SK-N-SH (cell line): ENCODE data around the gene DVL1. TPM values are rescaled to one million over a fixed set of nuclear protein-coding genes. Genes with fewer than 3 reads are reported as not detected.

Experiments used
- CTCF ChIA-PET: fragments of 300-600, 350-600 bp; formaldehyde crosslinking; extraction: SDS; loops from one replicate; lab custom pipeline; 2021; lab: Yijun Ruan, JAX
- POLR2A ChIA-PET: fragments of 350-600 bp; sonication (Branson Sonifier 250); formaldehyde crosslinking; extraction: SDS; loops from one replicate; lab custom pipeline; 2020; ENCODE audit warnings: antibody characterized with exemption, inconsistent platforms; lab: Yijun Ruan, JAX
- DNase-seq: peaks from one replicate; pipeline ENCODE4 v3.0.0; 2012
- H2AFZ ChIP-seq: fragments of 200-600 bp; sonication (generic); 2 replicates; pipeline ENCODE4 v1.8.1; 2016; ENCODE audit warnings: antibody characterized with exemption, mild to moderate bottlenecking, low read depth
- H3F3A ChIP-seq: fragments of 200-600 bp; sonication (generic); replicated peaks from 2 replicates; pipeline ENCODE3; 2016; ENCODE audit warnings: antibody characterized with exemption, mild to moderate bottlenecking; ENCODE audit not compliant: insufficient read depth
- H3K27ac ChIP-seq, 2 experiments: fragments of 200-500 bp in 1 of 2; fragments of 200-600 bp in 1 of 2; sonication (Bioruptor generic) in 1 of 2; sonication (generic), shearing (Covaris generic) in 1 of 2; 2 replicates each; pipeline versions ENCODE4 v1.5.1 to v1.6.1; 2014 to 2016; ENCODE audit warnings: low read depth in 2 of 2, inconsistent platforms in 1 of 2, low read length in 1 of 2, mild to moderate bottlenecking in 1 of 2, mixed read lengths in 1 of 2
- H3K27me3 ChIP-seq: fragments of 200-600 bp; sonication (generic), shearing (Covaris generic); 2 replicates; pipeline ENCODE4 v1.6.1; 2016; ENCODE audit warnings: mixed run types; ENCODE audit not compliant: insufficient read depth
- H3K36me3 ChIP-seq, 2 experiments: fragments of 200-500 bp in 1 of 2; fragments of 200-600 bp in 1 of 2; sonication (Bioruptor generic) in 1 of 2; sonication (generic) in 1 of 2; replicated peaks in 1 of 2; 2 replicates each; pipeline versions ENCODE3 to v1.5.1; 2014 to 2016; ENCODE audit warnings: low read length in 1 of 2, mild to moderate bottlenecking in 1 of 2; ENCODE audit not compliant: insufficient read depth in 2 of 2, control insufficient read depth in 1 of 2
- H3K4me1 ChIP-seq, 2 experiments: fragments of 200-500 bp in 1 of 2; fragments of 200-600 bp in 1 of 2; sonication (Bioruptor generic) in 1 of 2; sonication (generic), shearing (Covaris generic) in 1 of 2; 2 replicates each; pipeline versions ENCODE4 v1.5.1 to v1.6.1; 2014 to 2016; ENCODE audit warnings: low read depth in 1 of 2, low read length in 1 of 2, mixed run types in 1 of 2; ENCODE audit not compliant: insufficient read depth in 2 of 2, control insufficient read depth in 1 of 2
- H3K4me2 ChIP-seq: fragments of 200-600 bp; sonication (generic), shearing (Covaris generic); 2 replicates; pipeline ENCODE4 v1.6.1; 2017; ENCODE audit warnings: mixed run types
- H3K4me3 ChIP-seq, 2 experiments: fragments of 200-500 bp in 1 of 2; fragments of 200-600 bp in 1 of 2; sonication (Bioruptor generic) in 1 of 2; sonication (generic), shearing (Covaris generic) in 1 of 2; 2 replicates each; pipeline versions ENCODE4 v1.5.1 to v1.8.1; 2014 to 2016; ENCODE audit warnings: low read depth in 2 of 2, inconsistent platforms in 1 of 2, low read length in 1 of 2, mild to moderate bottlenecking in 1 of 2, mixed read lengths in 1 of 2, moderate library complexity in 1 of 2
- H3K79me2 ChIP-seq: fragments of 200-600 bp; sonication (generic); 2 replicates; pipeline ENCODE4 v1.8.1; 2017; ENCODE audit warnings: mild to moderate bottlenecking; ENCODE audit not compliant: insufficient read depth
- H3K9ac ChIP-seq: fragments of 200-600 bp; sonication (generic); 2 replicates; pipeline ENCODE4 v1.6.1; 2017; ENCODE audit warnings: mixed run types
- H3K9me2 ChIP-seq: fragments of 200-600 bp; sonication (generic); 2 replicates; pipeline ENCODE4 v1.6.1; 2017; ENCODE audit warnings: mixed run types
- H3K9me3 ChIP-seq: fragments of 200-600 bp; sonication (generic); 2 replicates; pipeline ENCODE4 v1.6.1; 2017; ENCODE audit warnings: mixed run types, mild to moderate bottlenecking, moderate library complexity
- H4K20me1 ChIP-seq: fragments of 200-600 bp; sonication (generic); 2 replicates; pipeline ENCODE4 v1.6.1; 2017; ENCODE audit warnings: mild to moderate bottlenecking, mixed run types; ENCODE audit not compliant: insufficient read depth
- CHD2 ChIP-seq: fragments of 150-350 bp; IDR thresholded peaks from 2 replicates; pipeline ENCODE4 v1.6.1; 2018; ENCODE audit warnings: low read length; ENCODE audit not compliant: partially characterized antibody
- EZH2phosphoT487 ChIP-seq: fragments of 200-600 bp; sonication (generic); IDR thresholded peaks from 2 replicates; pipeline ENCODE4 v1.6.1; 2017; ENCODE audit warnings: low read depth, mixed run types, mild to moderate bottlenecking, antibody characterized with exemption, moderate library complexity, borderline replicate concordance
- FOXJ3 ChIP-seq: sonication (generic); formaldehyde crosslinking; IDR thresholded peaks from 2 replicates; pipeline ENCODE4 v1.5.1; 2020; ENCODE audit warnings: mild to moderate bottlenecking, missing genetic modification reagents
- FOXM1 ChIP-seq: IDR thresholded peaks from 2 replicates; pipeline ENCODE4 v1.4.0; 2012; ENCODE audit warnings: low read depth, mild to moderate bottlenecking
- GATA2 ChIP-seq: sonication (generic); formaldehyde crosslinking; IDR thresholded peaks from 2 replicates; pipeline ENCODE4 v1.5.0; 2020; ENCODE audit warnings: mild to moderate bottlenecking, missing genetic modification reagents
- JUND ChIP-seq: IDR thresholded peaks from 2 replicates; pipeline ENCODE4 v1.4.0; 2012
- MEF2A ChIP-seq: IDR thresholded peaks from 2 replicates; pipeline ENCODE4 v1.4.0; 2012; ENCODE audit warnings: low read depth, borderline replicate concordance
- MXI1 ChIP-seq: IDR thresholded peaks from 2 replicates; pipeline ENCODE4 v1.6.1; 2012; ENCODE audit warnings: mild to moderate bottlenecking, low read depth, low read length, improper control_type of control experiment
- NRF1 ChIP-seq: IDR thresholded peaks from 2 replicates; pipeline ENCODE4 v1.6.1; 2012; ENCODE audit warnings: low read depth, mild to moderate bottlenecking, low read length
- RCOR1 ChIP-seq: fragments of 150-350 bp; IDR thresholded peaks from 2 replicates; pipeline ENCODE4 v1.6.1; 2017; ENCODE audit warnings: antibody characterized with exemption, low read length
- RXRA ChIP-seq: IDR thresholded peaks from 2 replicates; pipeline ENCODE4 v1.4.0; 2012; ENCODE audit warnings: low read depth, mild to moderate bottlenecking, borderline replicate concordance
- SIN3A ChIP-seq: IDR thresholded peaks from 2 replicates; pipeline ENCODE4 v1.6.1; 2012; ENCODE audit warnings: low read depth, mild to moderate bottlenecking, low read length, moderate library complexity, borderline replicate concordance
- SMC3 ChIP-seq: IDR thresholded peaks from 2 replicates; pipeline ENCODE4 v1.6.1; 2012; ENCODE audit warnings: low read depth, low read length, improper control_type of control experiment
- TCF12 ChIP-seq: IDR thresholded peaks from 2 replicates; pipeline ENCODE4 v1.4.0; 2012
- TEAD4 ChIP-seq: IDR thresholded peaks from 2 replicates; pipeline ENCODE4 v1.4.0; 2012; ENCODE audit warnings: mild to moderate bottlenecking, borderline replicate concordance; ENCODE audit not compliant: insufficient read depth
- YY1 ChIP-seq: IDR thresholded peaks from 2 replicates; pipeline ENCODE4 v1.4.0; 2012; ENCODE audit warnings: low read depth, mild to moderate bottlenecking
- WGBS: methylation state at CpG from one replicate; pipeline ENCODE4 v1.1.6; 2017; ENCODE audit warnings: low lambda C conversion rate; 5-methylcytosine and 5-hydroxymethylcytosine counted together
- polyA plus RNA-seq, 3 experiments: library from polyadenylated mRNA; depleted of rRNA; stranded (reverse); fragments of >200 nt; gene quantifications; 2 replicates each; pipeline ENCODE4 v1.2.3, GENCODE V29; 2012
- TF ChIP-seq, protein P1 (sequence below): IDR thresholded peaks from 2 replicates; pipeline ENCODE4 v1.6.1; 2012; ENCODE audit warnings: mild to moderate bottlenecking, low read depth, low read length, moderate library complexity
- TF ChIP-seq, protein P2 (sequence below): fragments of 150-350 bp; IDR thresholded peaks from 2 replicates; pipeline ENCODE4 v1.6.1; 2016; ENCODE audit warnings: mild to moderate bottlenecking, low read depth, low read length
- TF ChIP-seq, protein P3 (sequence below): IDR thresholded peaks from 2 replicates; pipeline ENCODE4 v1.4.0; 2012; ENCODE audit warnings: low read depth, borderline replicate concordance
- TF ChIP-seq, protein P4 (sequence below): fragments of 200-600 bp; sonication (generic); IDR thresholded peaks from 2 replicates; pipeline ENCODE4 v1.6.1; 2017; ENCODE audit warnings: antibody characterized with exemption, mild to moderate bottlenecking, moderate library complexity

The DVL1 gene
- polyA plus RNA-seq, 1 of the 3 experiments (the other 2 are of a cell fraction) = 32.0 TPM

DNA sequence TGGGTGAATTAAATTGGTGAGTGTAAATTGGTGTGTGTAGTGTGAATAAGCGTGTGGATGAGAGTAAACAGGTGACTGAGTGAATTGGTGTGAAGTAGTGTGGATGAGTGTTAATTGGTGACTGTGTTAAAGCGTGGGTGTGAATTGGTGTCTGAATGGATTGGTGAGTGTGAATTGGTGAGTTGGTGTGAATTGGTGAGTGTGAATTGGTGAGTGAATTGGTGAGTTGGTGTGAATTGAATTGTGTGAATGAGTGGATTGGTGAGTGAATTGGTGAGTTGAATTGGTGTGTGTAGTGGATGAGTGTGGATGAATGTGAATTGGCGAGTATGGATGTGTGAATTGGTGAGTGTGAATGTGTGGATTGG lies 17.5 kb upstream of the DVL1 start:
- 0 out of 2 replicates have a peak, but pooled peaks cover under 1% of the 10 kb centered on the region for H3K79me2 ChIP-seq
- peaks cover 0 to 2% of the 10 kb centered on the region in 2 experiments; a peak in 1 of 4 replicates for H3K4me1 ChIP-seq
- no peaks in the 10 kb centered on the region for H3K9me2 ChIP-seq
- no peak overlapping the region for H2AFZ ChIP-seq
- TF ChIP-seq RXRA (no peak), JUND (no peak), FOXM1 (no peak), TCF12 (no peak), SMC3 (no peak), GATA2 (no peak), NRF1 (no peak), RCOR1 (no peak), YY1 (no peak), CHD2 (no peak), MXI1 (no peak), FOXJ3 (CRISPR knock-in tag) (no peak), MEF2A (no peak), SIN3A (no peak), EZH2phosphoT487 (no peak), TEAD4 (no peak)
- TF ChIP-seq, protein P1, sequence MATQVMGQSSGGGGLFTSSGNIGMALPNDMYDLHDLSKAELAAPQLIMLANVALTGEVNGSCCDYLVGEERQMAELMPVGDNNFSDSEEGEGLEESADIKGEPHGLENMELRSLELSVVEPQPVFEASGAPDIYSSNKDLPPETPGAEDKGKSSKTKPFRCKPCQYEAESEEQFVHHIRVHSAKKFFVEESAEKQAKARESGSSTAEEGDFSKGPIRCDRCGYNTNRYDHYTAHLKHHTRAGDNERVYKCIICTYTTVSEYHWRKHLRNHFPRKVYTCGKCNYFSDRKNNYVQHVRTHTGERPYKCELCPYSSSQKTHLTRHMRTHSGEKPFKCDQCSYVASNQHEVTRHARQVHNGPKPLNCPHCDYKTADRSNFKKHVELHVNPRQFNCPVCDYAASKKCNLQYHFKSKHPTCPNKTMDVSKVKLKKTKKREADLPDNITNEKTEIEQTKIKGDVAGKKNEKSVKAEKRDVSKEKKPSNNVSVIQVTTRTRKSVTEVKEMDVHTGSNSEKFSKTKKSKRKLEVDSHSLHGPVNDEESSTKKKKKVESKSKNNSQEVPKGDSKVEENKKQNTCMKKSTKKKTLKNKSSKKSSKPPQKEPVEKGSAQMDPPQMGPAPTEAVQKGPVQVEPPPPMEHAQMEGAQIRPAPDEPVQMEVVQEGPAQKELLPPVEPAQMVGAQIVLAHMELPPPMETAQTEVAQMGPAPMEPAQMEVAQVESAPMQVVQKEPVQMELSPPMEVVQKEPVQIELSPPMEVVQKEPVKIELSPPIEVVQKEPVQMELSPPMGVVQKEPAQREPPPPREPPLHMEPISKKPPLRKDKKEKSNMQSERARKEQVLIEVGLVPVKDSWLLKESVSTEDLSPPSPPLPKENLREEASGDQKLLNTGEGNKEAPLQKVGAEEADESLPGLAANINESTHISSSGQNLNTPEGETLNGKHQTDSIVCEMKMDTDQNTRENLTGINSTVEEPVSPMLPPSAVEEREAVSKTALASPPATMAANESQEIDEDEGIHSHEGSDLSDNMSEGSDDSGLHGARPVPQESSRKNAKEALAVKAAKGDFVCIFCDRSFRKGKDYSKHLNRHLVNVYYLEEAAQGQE = no peak
- TF ChIP-seq, protein P2, sequence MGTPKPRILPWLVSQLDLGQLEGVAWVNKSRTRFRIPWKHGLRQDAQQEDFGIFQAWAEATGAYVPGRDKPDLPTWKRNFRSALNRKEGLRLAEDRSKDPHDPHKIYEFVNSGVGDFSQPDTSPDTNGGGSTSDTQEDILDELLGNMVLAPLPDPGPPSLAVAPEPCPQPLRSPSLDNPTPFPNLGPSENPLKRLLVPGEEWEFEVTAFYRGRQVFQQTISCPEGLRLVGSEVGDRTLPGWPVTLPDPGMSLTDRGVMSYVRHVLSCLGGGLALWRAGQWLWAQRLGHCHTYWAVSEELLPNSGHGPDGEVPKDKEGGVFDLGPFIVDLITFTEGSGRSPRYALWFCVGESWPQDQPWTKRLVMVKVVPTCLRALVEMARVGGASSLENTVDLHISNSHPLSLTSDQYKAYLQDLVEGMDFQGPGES = no peak
- TF ChIP-seq, protein P3, sequence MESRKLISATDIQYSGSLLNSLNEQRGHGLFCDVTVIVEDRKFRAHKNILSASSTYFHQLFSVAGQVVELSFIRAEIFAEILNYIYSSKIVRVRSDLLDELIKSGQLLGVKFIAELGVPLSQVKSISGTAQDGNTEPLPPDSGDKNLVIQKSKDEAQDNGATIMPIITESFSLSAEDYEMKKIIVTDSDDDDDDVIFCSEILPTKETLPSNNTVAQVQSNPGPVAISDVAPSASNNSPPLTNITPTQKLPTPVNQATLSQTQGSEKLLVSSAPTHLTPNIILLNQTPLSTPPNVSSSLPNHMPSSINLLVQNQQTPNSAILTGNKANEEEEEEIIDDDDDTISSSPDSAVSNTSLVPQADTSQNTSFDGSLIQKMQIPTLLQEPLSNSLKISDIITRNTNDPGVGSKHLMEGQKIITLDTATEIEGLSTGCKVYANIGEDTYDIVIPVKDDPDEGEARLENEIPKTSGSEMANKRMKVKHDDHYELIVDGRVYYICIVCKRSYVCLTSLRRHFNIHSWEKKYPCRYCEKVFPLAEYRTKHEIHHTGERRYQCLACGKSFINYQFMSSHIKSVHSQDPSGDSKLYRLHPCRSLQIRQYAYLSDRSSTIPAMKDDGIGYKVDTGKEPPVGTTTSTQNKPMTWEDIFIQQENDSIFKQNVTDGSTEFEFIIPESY = no peak
- TF ChIP-seq, protein P4, sequence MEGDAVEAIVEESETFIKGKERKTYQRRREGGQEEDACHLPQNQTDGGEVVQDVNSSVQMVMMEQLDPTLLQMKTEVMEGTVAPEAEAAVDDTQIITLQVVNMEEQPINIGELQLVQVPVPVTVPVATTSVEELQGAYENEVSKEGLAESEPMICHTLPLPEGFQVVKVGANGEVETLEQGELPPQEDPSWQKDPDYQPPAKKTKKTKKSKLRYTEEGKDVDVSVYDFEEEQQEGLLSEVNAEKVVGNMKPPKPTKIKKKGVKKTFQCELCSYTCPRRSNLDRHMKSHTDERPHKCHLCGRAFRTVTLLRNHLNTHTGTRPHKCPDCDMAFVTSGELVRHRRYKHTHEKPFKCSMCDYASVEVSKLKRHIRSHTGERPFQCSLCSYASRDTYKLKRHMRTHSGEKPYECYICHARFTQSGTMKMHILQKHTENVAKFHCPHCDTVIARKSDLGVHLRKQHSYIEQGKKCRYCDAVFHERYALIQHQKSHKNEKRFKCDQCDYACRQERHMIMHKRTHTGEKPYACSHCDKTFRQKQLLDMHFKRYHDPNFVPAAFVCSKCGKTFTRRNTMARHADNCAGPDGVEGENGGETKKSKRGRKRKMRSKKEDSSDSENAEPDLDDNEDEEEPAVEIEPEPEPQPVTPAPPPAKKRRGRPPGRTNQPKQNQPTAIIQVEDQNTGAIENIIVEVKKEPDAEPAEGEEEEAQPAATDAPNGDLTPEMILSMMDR = no peak
- H3F3A ChIP-seq = peaks cover 9% of the 10 kb centered on the region
- H3K27me3 ChIP-seq = no peaks in the 10 kb centered on the region
- H3K27ac ChIP-seq = no peak overlapping the region
- H3K9ac ChIP-seq = no peak overlapping the region
- H3K4me2 ChIP-seq = no peak overlapping the region
- no peaks in the 10 kb centered on the region for H3K9me3 ChIP-seq
- ChIA-PET POLR2A (no interaction called here), CTCF (no interaction called here)
- no peaks in the 10 kb centered on the region for H3K36me3 ChIP-seq
- H3K4me3 ChIP-seq = no peak overlapping the region
- H4K20me1 ChIP-seq = no peaks in the 10 kb centered on the region
- 80% methylated on average over 3 of the region's 3 CpGs for WGBS
- no peak for DNase-seq
